ENCODE results near the gene MICAL2. TPM values are rescaled to one million over a fixed set of nuclear protein-coding genes. Genes with fewer than 3 reads are reported as not detected.

Gene MICAL2
- total and polyA plus RNA-seq, 2 of the 8 experiments (the other 6 are each of a cell fraction or from before 2014, with no cell fraction given), result 1.3 to 4.1 TPM

- TF ChIP-seq CHD7 (IDR thresholded peaks at IDR 0.05; ENCODE audit: insufficient replicate concordance, low read length), result no peak
- TF ChIP-seq POLR2AphosphoS5 (IDR thresholded peaks at IDR 0.05; ENCODE audit: low read depth, low read length), result no peak
- TF ChIP-seq YY1 (IDR thresholded peaks at IDR 0.05; ENCODE audit: low read depth, low read length), result no peak
- TF ChIP-seq SP2 (IDR thresholded peaks at IDR 0.05; ENCODE audit: low read length), result no peak
- TF ChIP-seq KDM4A (IDR thresholded peaks at IDR 0.05; ENCODE audit: low read depth, low read length, severe bottlenecking), result no peak
- no peak for TF ChIP-seq CREB1 (IDR thresholded peaks at IDR 0.05)
Observed at GRCh38 chr11:12271241-12271640, 160.9 kb downstream of the MICAL2 start (continued).

All from H1 (cell line).